OCI-LY1 (cell line): ENCODE results near the gene OR52E8.
A peak's percentile ranks its signal among the peaks of the same experiment; 100 is the strongest.

Source experiments
- H2AFZ ChIP-seq: fragments of 200-600 bp; sonication (generic), shearing (Covaris generic); 2 replicates; pipeline ENCODE4 v1.6.0; 2014; ENCODE audit warnings: antibody characterized with exemption, mild to moderate bottlenecking, low read length
- H3F3A ChIP-seq: fragments of 200-600 bp; sonication (generic), shearing (Covaris generic); 2 replicates; pipeline ENCODE4 v1.6.0; 2014; ENCODE audit warnings: mild to moderate bottlenecking, antibody characterized with exemption, low read length, moderate library complexity; ENCODE audit not compliant: insufficient read depth
- H3K27ac ChIP-seq: fragments of 200-600 bp; sonication (generic); 2 replicates; pipeline ENCODE4 v1.5.1; 2014; ENCODE audit warnings: low read length, mixed run types, mild to moderate bottlenecking, low read depth; ENCODE audit not compliant: poor library complexity, severe bottlenecking
- H3K27me3 ChIP-seq: fragments of 200-600 bp; sonication (generic); 2 replicates; pipeline ENCODE4 v1.6.0; 2014; ENCODE audit warnings: antibody characterized with exemption, mild to moderate bottlenecking, low read length, moderate library complexity; ENCODE audit not compliant: insufficient read depth
- H3K36me3 ChIP-seq: fragments of 200-600 bp; sonication (generic); 2 replicates; pipeline ENCODE4 v1.6.1; 2014; ENCODE audit warnings: mild to moderate bottlenecking, antibody characterized with exemption, low read length, moderate library complexity, mixed read lengths; ENCODE audit not compliant: insufficient read depth
- H3K4me1 ChIP-seq: fragments of 200-600 bp; sonication (generic); 2 replicates; pipeline ENCODE4 v1.5.1; 2014; ENCODE audit warnings: mild to moderate bottlenecking, low read length, moderate library complexity; ENCODE audit not compliant: insufficient read depth, severe bottlenecking
- H3K4me2 ChIP-seq: fragments of 200-600 bp; sonication (generic), shearing (Covaris generic); 2 replicates; pipeline ENCODE4 v1.6.1; 2014; ENCODE audit warnings: low read length
- H3K4me3 ChIP-seq: fragments of 200-600 bp; sonication (generic); 2 replicates; pipeline ENCODE4 v1.5.1; 2014; ENCODE audit warnings: low read length, low read depth, mild to moderate bottlenecking, mixed read lengths; ENCODE audit not compliant: poor library complexity, severe bottlenecking
- H3K79me2 ChIP-seq: fragments of 200-600 bp; shearing (Covaris generic); 2 replicates; pipeline ENCODE4 v1.6.1; 2016; ENCODE audit warnings: mixed run types, low read length, mixed read lengths; ENCODE audit not compliant: insufficient read depth
- H3K9ac ChIP-seq: fragments of 200-600 bp; sonication (generic), shearing (Covaris generic); 2 replicates; pipeline ENCODE4 v1.6.1; 2014; ENCODE audit warnings: mild to moderate bottlenecking, low read length, mixed read lengths
- H3K9me2 ChIP-seq: fragments of 200-600 bp; sonication (generic), shearing (Covaris generic); 2 replicates; pipeline ENCODE4 v1.6.1; 2014; ENCODE audit warnings: low read depth, mild to moderate bottlenecking, low read length, mixed read lengths
- H3K9me3 ChIP-seq: fragments of 200-600 bp; shearing (Covaris generic); 2 replicates; pipeline ENCODE4 v1.6.1; 2014; ENCODE audit warnings: low read length, mixed read lengths
- H4K20me1 ChIP-seq: fragments of 200-600 bp; sonication (generic), shearing (Covaris generic); 2 replicates; pipeline ENCODE4 v1.6.0; 2016; ENCODE audit warnings: mild to moderate bottlenecking, low read length; ENCODE audit not compliant: insufficient read depth
- CTCF ChIP-seq: fragments of 200-600 bp; sonication (generic), shearing (Covaris generic); IDR thresholded peaks from 2 replicates; pipeline ENCODE4 v1.5.1; 2017; ENCODE audit warnings: mild to moderate bottlenecking, antibody characterized with exemption, low read length, moderate library complexity, mixed read lengths
- EZH2 ChIP-seq: fragments of 200-600 bp; sonication (generic), shearing (Covaris generic); IDR thresholded peaks from 2 replicates; pipeline ENCODE4 v1.8.0; 2017; ENCODE audit warnings: borderline replicate concordance, mixed run types, mild to moderate bottlenecking, antibody characterized with exemption, low read length, moderate library complexity, mixed read lengths

Gene OR52E8

GRCh38 chr11:5891216-5891800 lies 33.8 kb upstream of the OR52E8 start:
- Histone ChIP-seq H3K4me3 (no peak overlapping the region), H3K4me2 (no peak overlapping the region), H2AFZ (no peak overlapping the region), H3K27ac (no peak overlapping the region), H3K27me3 (no peaks in the 10 kb centered on the region), H3K9ac (no peak overlapping the region), H3K79me2 (no peaks in the 10 kb centered on the region), H3K4me1 (no peaks in the 10 kb centered on the region), H3K9me2 (no peaks in the 10 kb centered on the region), H3K36me3 (no peaks in the 10 kb centered on the region), H4K20me1 (no peaks in the 10 kb centered on the region), H3K9me3 (no peaks in the 10 kb centered on the region), H3F3A (no peaks in the 10 kb centered on the region)
- TF ChIP-seq CTCF = peak; percentile 19; the same call in 1 of the 2 replicates
- no peak for TF ChIP-seq EZH2

GRCh38 chr11:5887661-5888060 lies 30.2 kb upstream of the OR52E8 start:
- H3K9me2 ChIP-seq = no peaks in the 10 kb centered on the region
- no peak overlapping the region for H3K4me3 ChIP-seq
- no peaks in the 10 kb centered on the region for H3F3A ChIP-seq
- H2AFZ ChIP-seq = no peak overlapping the region
- H3K36me3 ChIP-seq = no peaks in the 10 kb centered on the region
- H3K79me2 ChIP-seq = no peaks in the 10 kb centered on the region
- H4K20me1 ChIP-seq = no peaks in the 10 kb centered on the region
- no peak overlapping the region for H3K4me2 ChIP-seq
- TF ChIP-seq CTCF (no peak), EZH2 (no peak)
- no peak overlapping the region for H3K9ac ChIP-seq
- no peaks in the 10 kb centered on the region for H3K9me3 ChIP-seq
- H3K27ac ChIP-seq = no peak overlapping the region
- H3K4me1 ChIP-seq = no peaks in the 10 kb centered on the region
- no peaks in the 10 kb centered on the region for H3K27me3 ChIP-seq

GRCh38 chr11:5887172-5887571 lies 29.7 kb upstream of the OR52E8 start:
- H3K4me1 ChIP-seq = no peaks in the 10 kb centered on the region
- no peaks in the 10 kb centered on the region for H4K20me1 ChIP-seq
- no peak for TF ChIP-seq EZH2
- no peak for TF ChIP-seq CTCF
- H3F3A ChIP-seq = no peaks in the 10 kb centered on the region
- H3K4me3 ChIP-seq = no peak overlapping the region
- H2AFZ ChIP-seq = no peak overlapping the region
- H3K27ac ChIP-seq = no peak overlapping the region
- H3K27me3 ChIP-seq = no peaks in the 10 kb centered on the region
- no peaks in the 10 kb centered on the region for H3K79me2 ChIP-seq
- H3K4me2 ChIP-seq = no peak overlapping the region
- H3K36me3 ChIP-seq = no peaks in the 10 kb centered on the region
- H3K9me3 ChIP-seq = no peaks in the 10 kb centered on the region
- no peak overlapping the region for H3K9ac ChIP-seq
- no peaks in the 10 kb centered on the region for H3K9me2 ChIP-seq
